ENCODE data around the gene HTR2B. TPM values are rescaled to one million over a fixed set of nuclear protein-coding genes. Genes with fewer than 3 reads are reported as not detected.

Gene HTR2B
- total RNA-seq, result not detected
- polyA plus RNA-seq (2013, experiment 1 of 2), result not detected
- not detected for polyA plus RNA-seq (2013, experiment 2 of 2)
- long read RNA-seq, experiment 1, result 0 reads
- long read RNA-seq, experiment 2, result 0 reads
- long read RNA-seq, experiment 3, result 0 reads
- long read RNA-seq, experiment 4, result 0 reads

DNA sequence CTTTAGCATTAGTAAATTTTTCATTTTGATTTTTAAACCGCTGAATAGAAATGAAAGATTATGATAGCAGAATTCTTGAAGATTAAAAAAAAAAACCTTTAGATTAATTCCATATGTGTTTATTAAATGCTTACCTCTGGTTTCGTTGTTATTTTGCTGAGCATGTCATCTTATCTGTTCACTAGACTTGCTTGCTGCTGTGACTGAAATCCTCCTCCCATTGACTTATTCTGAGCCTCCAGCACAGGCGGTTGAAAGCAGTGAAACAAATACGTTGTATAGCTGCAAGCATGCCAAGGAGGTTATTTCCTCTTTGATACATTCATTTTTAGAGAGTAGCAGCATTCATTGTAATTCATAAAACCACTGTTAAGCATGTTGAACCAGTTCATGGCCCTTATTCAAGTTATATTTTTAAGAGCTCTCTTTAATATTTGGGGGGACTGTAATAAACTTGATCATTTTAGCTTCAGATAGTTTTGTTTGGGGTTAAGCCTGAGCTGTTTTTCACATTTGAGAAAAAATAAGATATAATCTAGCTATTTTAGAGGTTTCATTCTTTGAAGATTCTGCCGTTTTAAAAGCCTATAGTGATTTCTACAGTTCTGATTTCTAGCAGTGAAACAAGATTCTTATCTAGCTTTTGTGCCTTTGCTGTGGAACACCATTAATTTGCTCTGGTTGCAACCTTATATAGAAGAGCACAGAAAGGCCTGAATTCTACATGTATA, at the start of gene HTR2B:
Gene HTR2B, minus strand, starts transcription at position 205 of the 731 bp plus-strand sequence. CDS start 1,278 bp downstream, outside the sequence.
- no peak within 1 kb of the TSS for H3K9ac ChIP-seq (ENCODE audit: extremely low read depth, low read length, poor library complexity, severe bottlenecking)
- H3K4me3 ChIP-seq (ENCODE audit: low read length), result no peak within 1 kb of the TSS
- no peaks in the 10 kb centered on the region for H3K27me3 ChIP-seq (ENCODE audit: control insufficient read depth, insufficient read depth, low read length, poor library complexity, severe bottlenecking)
- H3K36me3 Mint-ChIP-seq (ENCODE audit: low read depth), result peaks cover 5% of the 10 kb centered on the region
- H3K36me3 ChIP-seq (ENCODE audit: control insufficient read depth, insufficient read depth, low read length), result peaks cover 4% of the 10 kb centered on the region
- peaks cover 22% of the 10 kb centered on the region for H3K4me1 Mint-ChIP-seq
- H3K27ac ChIP-seq (ENCODE audit: low read depth, low read length), result no peak within 1 kb of the TSS
- H3K27ac Mint-ChIP-seq, result no peak within 1 kb of the TSS
- H3K9me3 ChIP-seq (ENCODE audit: control insufficient read depth, low read length), result no peaks in the 10 kb centered on the region
- TF ChIP-seq, protein P1, sequence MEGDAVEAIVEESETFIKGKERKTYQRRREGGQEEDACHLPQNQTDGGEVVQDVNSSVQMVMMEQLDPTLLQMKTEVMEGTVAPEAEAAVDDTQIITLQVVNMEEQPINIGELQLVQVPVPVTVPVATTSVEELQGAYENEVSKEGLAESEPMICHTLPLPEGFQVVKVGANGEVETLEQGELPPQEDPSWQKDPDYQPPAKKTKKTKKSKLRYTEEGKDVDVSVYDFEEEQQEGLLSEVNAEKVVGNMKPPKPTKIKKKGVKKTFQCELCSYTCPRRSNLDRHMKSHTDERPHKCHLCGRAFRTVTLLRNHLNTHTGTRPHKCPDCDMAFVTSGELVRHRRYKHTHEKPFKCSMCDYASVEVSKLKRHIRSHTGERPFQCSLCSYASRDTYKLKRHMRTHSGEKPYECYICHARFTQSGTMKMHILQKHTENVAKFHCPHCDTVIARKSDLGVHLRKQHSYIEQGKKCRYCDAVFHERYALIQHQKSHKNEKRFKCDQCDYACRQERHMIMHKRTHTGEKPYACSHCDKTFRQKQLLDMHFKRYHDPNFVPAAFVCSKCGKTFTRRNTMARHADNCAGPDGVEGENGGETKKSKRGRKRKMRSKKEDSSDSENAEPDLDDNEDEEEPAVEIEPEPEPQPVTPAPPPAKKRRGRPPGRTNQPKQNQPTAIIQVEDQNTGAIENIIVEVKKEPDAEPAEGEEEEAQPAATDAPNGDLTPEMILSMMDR (conservative IDR thresholded peaks at IDR 0.05), result no peak
- H3K27me3 Mint-ChIP-seq (ENCODE audit: insufficient read depth), result no peaks in the 10 kb centered on the region
- no peaks in the 10 kb centered on the region for H3K9me3 Mint-ChIP-seq
- H3K4me3 Mint-ChIP-seq, result no peak within 1 kb of the TSS
- no peak for DNase-seq
- WGBS, 2 experiments (ENCODE audit: insufficient coverage in 1 of 2, insufficient read length in 1 of 2), result 77 to 83% methylated on average over 4 of the region's 5 CpGs
- H3K4me1 ChIP-seq (ENCODE audit: control insufficient read depth, insufficient read depth, low read length), result peaks cover 7% of the 10 kb centered on the region

DNA sequence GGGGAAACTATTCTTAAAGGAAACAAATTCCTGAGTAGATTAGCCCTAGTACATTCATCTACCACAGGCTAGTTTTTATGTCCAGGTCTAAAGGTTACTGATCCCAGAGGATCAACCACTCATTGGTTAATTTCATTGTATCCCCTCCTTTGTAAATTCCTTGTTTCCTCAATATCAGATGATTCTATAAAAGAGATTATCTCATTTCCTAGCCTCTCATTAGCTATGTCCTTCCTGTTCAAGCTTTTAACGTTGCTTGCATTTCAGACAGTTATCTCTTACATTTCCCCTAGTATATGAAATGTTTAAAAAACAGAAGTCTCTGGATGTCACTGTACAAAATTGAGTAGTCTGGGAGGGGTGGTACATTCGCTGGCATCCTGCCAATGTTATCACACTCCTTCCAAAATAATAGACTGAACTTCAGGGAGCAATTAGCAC, 49.4 kb upstream of the HTR2B start:
- Histone ChIP-seq H3K4me3 (ENCODE audit: low read length) (no peak overlapping the region), H3K9ac (ENCODE audit: extremely low read depth, low read length, poor library complexity, severe bottlenecking) (no peak overlapping the region), H3K27ac (ENCODE audit: low read depth, low read length) (no peak overlapping the region), H3K27me3 (ENCODE audit: control insufficient read depth, insufficient read depth, low read length, poor library complexity, severe bottlenecking) (no peaks in the 10 kb centered on the region), H3K4me1 (ENCODE audit: control insufficient read depth, insufficient read depth, low read length) (no peaks in the 10 kb centered on the region), H3K36me3 (ENCODE audit: control insufficient read depth, insufficient read depth, low read length) (peaks cover 60% of the 10 kb centered on the region), H3K9me3 (ENCODE audit: control insufficient read depth, low read length) (no peaks in the 10 kb centered on the region)
- DNase-seq, result no peak
- 81% methylated on average over 2 of the region's 2 CpGs; no CpG with 5 or more reads in 1 of the 2 experiments for WGBS, 2 experiments (ENCODE audit: insufficient coverage in 1 of 2, insufficient read length in 1 of 2)
- TF ChIP-seq, protein P1 (conservative IDR thresholded peaks at IDR 0.05), result no peak
- Mint-ChIP-seq H3K27ac (no peak overlapping the region), H3K36me3 (ENCODE audit: low read depth) (peaks cover 48% of the 10 kb centered on the region), H3K9me3 (no peaks in the 10 kb centered on the region), H3K4me1 (no peaks in the 10 kb centered on the region), H3K27me3 (ENCODE audit: insufficient read depth) (no peaks in the 10 kb centered on the region), H3K4me3 (no peak overlapping the region)

DNA sequence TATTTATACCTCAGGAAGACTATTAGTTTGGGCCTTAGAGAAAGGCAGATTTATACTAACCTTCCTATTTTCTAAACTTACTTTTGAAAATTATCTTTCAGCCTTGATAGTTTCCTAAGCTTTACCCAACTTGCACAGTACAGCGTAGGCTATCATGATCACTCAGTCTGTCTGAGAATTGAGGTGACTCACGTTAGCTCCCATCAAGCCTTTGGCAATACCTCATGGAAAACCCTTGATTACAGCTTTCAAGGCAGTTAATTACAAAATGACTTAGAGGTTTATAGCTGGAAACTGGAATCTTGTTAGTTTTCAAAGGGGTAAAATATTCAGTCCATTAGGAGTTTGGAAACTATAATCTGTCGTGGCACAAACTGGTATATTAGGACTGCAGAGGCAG, 47.2 kb upstream of the HTR2B start:
- H3K27ac ChIP-seq (ENCODE audit: low read depth, low read length), result no peak overlapping the region
- 85 to 99% methylated on average over 3 of the region's 3 CpGs for WGBS, 2 experiments (ENCODE audit: insufficient coverage in 1 of 2, insufficient read length in 1 of 2)

More for the DNA sequence above, 47.2 kb upstream of the HTR2B start:
- Histone ChIP-seq H3K27me3 (ENCODE audit: control insufficient read depth, insufficient read depth, low read length, poor library complexity, severe bottlenecking) (no peaks in the 10 kb centered on the region), H3K36me3 (ENCODE audit: control insufficient read depth, insufficient read depth, low read length) (peaks cover 82% of the 10 kb centered on the region), H3K4me1 (ENCODE audit: control insufficient read depth, insufficient read depth, low read length) (no peaks in the 10 kb centered on the region), H3K4me3 (ENCODE audit: low read length) (no peak overlapping the region), H3K9me3 (ENCODE audit: control insufficient read depth, low read length) (no peaks in the 10 kb centered on the region), H3K9ac (ENCODE audit: extremely low read depth, low read length, poor library complexity, severe bottlenecking) (no peak overlapping the region)
- no peak for DNase-seq
- TF ChIP-seq, protein P1 (conservative IDR thresholded peaks at IDR 0.05), result no peak
- Mint-ChIP-seq H3K9me3 (no peaks in the 10 kb centered on the region), H3K4me1 (peaks cover under 1% of the 10 kb centered on the region), H3K27me3 (ENCODE audit: insufficient read depth) (no peaks in the 10 kb centered on the region), H3K4me3 (no peak overlapping the region), H3K27ac (no peak overlapping the region), H3K36me3 (ENCODE audit: low read depth) (peaks cover 67% of the 10 kb centered on the region)
